HL-60 (cell line): Measurements from ENCODE around the gene SCN2A.

Source experiments
- GABPA ChIP-seq: IDR thresholded peaks from 2 replicates; pipeline ENCODE4 v1.6.1; 2012; ENCODE audit warnings: low read depth
- POLR2AphosphoS5 ChIP-seq: IDR thresholded peaks from 2 replicates; pipeline ENCODE4 v1.6.1; 2012; ENCODE audit warnings: low read depth
- TF ChIP-seq, protein P1 (sequence below): IDR thresholded peaks from one replicate; pipeline ENCODE4 v1.5.1; 2011; ENCODE audit warnings: low read length, control low read depth, inconsistent platforms; ENCODE audit not compliant: insufficient read depth

DNA sequence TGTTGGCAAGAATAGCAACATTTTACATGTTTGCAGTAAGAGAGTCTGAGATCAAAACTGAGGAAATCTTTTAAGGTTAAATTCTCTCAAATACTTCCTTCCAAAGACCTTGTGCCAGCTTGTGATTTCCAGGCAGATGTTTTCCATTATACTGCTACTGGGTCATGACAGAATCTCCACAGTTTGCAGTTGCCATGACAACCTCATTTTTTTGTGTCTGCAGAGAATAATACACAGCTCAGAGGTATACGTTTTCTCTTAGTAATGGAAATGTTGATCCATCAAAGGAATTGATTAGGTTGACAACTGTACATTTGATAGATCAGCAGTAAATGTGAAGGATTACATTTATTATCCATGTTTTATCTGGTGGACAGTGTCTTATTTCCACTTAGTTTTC lies 201.2 kb downstream of the SCN2A start:
- TF ChIP-seq GABPA (no peak), POLR2AphosphoS5 (no peak)
- TF ChIP-seq, protein P1, sequence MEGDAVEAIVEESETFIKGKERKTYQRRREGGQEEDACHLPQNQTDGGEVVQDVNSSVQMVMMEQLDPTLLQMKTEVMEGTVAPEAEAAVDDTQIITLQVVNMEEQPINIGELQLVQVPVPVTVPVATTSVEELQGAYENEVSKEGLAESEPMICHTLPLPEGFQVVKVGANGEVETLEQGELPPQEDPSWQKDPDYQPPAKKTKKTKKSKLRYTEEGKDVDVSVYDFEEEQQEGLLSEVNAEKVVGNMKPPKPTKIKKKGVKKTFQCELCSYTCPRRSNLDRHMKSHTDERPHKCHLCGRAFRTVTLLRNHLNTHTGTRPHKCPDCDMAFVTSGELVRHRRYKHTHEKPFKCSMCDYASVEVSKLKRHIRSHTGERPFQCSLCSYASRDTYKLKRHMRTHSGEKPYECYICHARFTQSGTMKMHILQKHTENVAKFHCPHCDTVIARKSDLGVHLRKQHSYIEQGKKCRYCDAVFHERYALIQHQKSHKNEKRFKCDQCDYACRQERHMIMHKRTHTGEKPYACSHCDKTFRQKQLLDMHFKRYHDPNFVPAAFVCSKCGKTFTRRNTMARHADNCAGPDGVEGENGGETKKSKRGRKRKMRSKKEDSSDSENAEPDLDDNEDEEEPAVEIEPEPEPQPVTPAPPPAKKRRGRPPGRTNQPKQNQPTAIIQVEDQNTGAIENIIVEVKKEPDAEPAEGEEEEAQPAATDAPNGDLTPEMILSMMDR: no peak
